Measurements from ENCODE around the gene NMNAT3.

The NMNAT3 gene

GRCh38 chr3:139679220-139679775 is 1.5 kb upstream of the NMNAT3 start:
- no peak overlapping the region for H3K27ac ChIP-seq
- ChIA-PET CTCF (no interaction called here), POLR2A (ENCODE audit: low non-redundant PET) (no interaction called here)
- no peak for TF ChIP-seq CTCF (conservative IDR thresholded peaks at IDR 0.05; ENCODE audit: low read depth)
- no peak for DNase-seq (ENCODE audit: low spot score)

DNA sequence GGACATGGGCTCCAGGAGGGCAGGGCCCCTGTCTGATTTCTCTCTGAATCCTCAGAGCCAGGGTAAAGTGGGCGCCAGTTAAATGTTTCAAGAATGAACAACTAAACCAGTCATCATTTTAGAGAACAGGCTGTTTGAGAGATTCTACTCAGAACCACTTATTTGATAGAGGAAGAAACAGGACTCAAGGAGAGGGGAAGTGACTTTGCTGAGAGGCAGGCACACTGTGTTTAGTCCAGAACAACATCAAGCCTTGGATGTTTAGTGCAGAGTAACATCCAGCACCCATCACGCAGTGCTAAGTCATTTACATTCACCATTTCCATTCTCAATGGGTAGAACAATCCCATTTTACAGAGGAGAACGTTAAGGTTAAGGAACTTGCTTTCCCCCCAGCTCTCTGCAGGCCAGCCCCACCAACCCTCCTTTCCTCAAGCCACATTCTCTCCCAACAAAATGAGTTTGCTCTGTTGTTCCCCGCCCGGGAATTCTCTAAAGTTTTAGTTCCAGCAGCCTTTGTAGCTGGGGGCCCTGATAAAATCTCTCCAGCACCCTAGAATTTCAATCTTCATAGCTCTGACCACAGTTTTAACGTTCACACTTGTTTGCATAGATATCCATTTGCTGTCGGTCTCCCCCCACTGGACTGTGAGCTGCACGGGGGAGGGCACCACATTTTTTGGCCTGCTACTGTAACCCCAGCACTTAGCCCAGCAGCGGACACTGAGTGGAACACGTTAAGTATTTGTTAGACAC is 962 bp downstream of the NMNAT3 start:
- DNase-seq (ENCODE audit: low spot score) = no peak
- no peak overlapping the region for H3K27ac ChIP-seq
- no peak for TF ChIP-seq CTCF (conservative IDR thresholded peaks at IDR 0.05; ENCODE audit: low read depth)
- CTCF ChIA-PET = no interaction called here
- POLR2A ChIA-PET (ENCODE audit: low non-redundant PET) = no interaction called here

DNA sequence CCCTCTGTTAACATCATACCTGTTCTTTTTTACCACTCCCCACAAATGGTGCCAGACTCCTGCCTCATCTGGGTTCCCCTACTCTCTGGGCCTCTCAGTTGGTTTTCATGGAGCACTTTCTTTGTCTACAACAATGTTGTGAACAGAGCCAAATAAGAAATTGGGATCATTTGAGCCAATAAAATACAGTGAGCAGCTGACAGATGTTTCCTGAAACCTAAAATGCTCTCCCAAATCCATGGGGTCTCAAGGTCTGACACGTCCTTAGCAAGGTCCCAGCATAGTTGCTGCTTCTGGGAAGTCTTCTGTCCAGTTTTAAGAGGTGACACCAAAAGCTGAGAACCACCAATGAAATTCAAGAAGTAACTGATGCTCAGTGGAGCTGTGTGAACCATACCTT is 1.7 kb downstream of the NMNAT3 start:
- no peak overlapping the region for H3K27ac ChIP-seq
- CTCF ChIA-PET = no interaction called here
- POLR2A ChIA-PET (ENCODE audit: low non-redundant PET) = no interaction called here
- TF ChIP-seq CTCF (conservative IDR thresholded peaks at IDR 0.05; ENCODE audit: low read depth) = no peak
- no peak for DNase-seq (ENCODE audit: low spot score)

- ChIA-PET CTCF (interaction anchor here (0.6 kb wide), 1 partner anchor 792 kb away, joined by 3 read pairs; no protein-coding TSS in a partner anchor), POLR2A (ENCODE audit: low non-redundant PET) (no interaction called here)
- H3K27ac ChIP-seq = no peak overlapping the region
- TF ChIP-seq CTCF (conservative IDR thresholded peaks at IDR 0.05; ENCODE audit: low read depth) = no peak
- DNase-seq (ENCODE audit: low spot score) = no peak
Observed at GRCh38 chr3:139675327-139675726, 2.4 kb downstream of the NMNAT3 start.

DNA sequence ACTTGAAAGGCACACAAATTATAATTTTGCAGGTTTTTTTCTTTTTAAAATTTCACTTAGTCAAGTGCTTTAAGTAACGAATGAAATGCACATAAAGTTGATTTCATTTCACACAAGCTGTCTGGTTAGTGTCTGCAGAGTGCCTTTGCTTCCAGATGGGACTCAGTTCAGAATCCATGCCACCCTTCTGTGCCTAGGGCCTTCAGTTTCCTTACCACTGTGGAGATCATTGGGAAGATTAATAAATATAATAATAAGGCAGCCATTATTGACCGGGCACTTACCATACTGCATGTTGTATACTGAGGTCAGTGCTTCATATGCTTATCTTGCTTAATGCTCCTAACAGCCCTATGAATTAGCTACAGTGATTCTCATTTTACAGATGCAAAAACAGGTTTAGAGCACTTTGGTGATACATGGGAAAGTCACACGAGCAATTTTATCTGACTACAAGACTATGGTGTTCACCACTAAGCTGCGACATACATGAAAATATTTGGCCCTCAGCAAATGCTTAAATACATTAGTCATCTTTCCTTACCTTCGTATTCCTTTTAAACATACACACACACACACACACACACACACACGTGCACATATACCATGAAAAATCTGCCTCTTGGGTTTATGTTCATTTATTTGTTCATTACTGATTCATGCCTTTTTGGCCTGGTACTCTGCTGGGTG is 3.1 kb downstream of the NMNAT3 start:
- ChIA-PET CTCF (interaction anchor here (0.6 kb wide), 2 partner anchors 194 to 792 kb away, joined by 3 read pairs; no protein-coding TSS in a partner anchor), POLR2A (ENCODE audit: low non-redundant PET) (interaction anchor here (0.6 kb wide), 1 partner anchor 636 kb away, joined by 6 read pairs; no protein-coding TSS in a partner anchor)
- TF ChIP-seq CTCF (conservative IDR thresholded peaks at IDR 0.05; ENCODE audit: low read depth) = no peak
- DNase-seq (ENCODE audit: low spot score) = no peak
- H3K27ac ChIP-seq = no peak overlapping the region

- ChIA-PET POLR2A (ENCODE audit: low non-redundant PET) (no interaction called here), CTCF (no interaction called here)
- H3K27ac ChIP-seq = no peak overlapping the region
- no peak for DNase-seq (ENCODE audit: low spot score)
- no peak for TF ChIP-seq CTCF (conservative IDR thresholded peaks at IDR 0.05; ENCODE audit: low read depth)
Observed at GRCh38 chr3:139672884-139673283, 4.9 kb downstream of the NMNAT3 start.

Measured in RWPE1 (cell line).